Activated CD4-positive, CD25-positive, alpha-beta regulatory T cell treated with anti-CD3 and anti-CD28 coated beads, Interleukin-2, amount 50 U/mL, for 16 hours (primary cell): Measurements from ENCODE around the gene KRT13.

ENCODE experiments used
- DNase-seq: peaks from one replicate; pipeline ENCODE4 v3.0.0-alpha.2; 2020; ENCODE audit warnings: low read depth, low spot score

KRT13 gene

GRCh38 chr17:41519501-41520224 lies 14.3 kb upstream of the KRT13 start:
- DNase-seq, result no peak

GRCh38 chr17:41518789-41519449 lies 13.5 kb upstream of the KRT13 start, which contains the start of gene KRT15:
Gene KRT15 (minus strand): TSS chr17:41518890. CDS start chr17:41518827, 63 bp downstream.
- no peak for DNase-seq

DNA sequence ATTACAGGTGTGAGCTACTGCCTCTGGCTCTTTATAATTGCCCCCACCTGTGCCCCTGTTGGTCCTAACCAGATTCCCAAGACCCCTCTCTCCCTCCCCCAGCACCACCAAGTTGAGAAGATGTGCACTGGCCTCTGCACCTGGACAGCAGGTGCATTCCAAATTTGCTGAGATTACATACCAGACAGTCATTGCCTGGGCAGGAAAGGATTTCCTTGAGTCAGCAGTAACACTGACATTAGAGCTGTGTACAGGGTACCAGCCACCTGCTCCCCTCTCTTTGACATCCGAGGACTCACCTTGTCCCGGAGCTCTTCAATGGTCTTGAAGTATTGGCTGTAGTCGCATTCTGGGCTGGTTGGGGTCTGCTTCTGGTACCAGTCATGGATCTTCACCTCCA lies 12.6 kb upstream of the KRT13 start:
- no peak for DNase-seq

DNA sequence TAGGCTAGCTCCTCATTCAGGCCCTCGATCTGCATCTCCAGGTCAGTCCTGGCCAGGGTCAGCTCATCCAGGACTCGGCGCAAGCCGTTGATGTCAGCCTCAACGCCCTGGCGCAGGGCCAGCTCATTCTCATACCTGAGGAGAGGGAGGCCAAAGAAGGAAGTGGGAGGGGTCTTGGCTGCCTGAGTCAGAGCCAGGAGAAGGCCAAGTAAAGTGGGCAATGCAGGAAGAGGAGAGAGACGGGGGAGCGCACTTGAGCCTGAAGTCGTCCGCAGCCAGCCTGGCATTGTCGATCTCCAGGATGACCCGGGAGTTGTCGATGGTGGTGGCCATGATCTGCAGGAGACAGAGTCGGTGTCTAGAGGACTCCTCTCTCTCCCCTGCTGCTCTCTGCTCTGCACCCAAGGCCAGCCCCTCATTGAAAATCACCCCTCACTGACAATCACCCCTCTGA lies 11.4 kb upstream of the KRT13 start:
- no peak for DNase-seq

DNA sequence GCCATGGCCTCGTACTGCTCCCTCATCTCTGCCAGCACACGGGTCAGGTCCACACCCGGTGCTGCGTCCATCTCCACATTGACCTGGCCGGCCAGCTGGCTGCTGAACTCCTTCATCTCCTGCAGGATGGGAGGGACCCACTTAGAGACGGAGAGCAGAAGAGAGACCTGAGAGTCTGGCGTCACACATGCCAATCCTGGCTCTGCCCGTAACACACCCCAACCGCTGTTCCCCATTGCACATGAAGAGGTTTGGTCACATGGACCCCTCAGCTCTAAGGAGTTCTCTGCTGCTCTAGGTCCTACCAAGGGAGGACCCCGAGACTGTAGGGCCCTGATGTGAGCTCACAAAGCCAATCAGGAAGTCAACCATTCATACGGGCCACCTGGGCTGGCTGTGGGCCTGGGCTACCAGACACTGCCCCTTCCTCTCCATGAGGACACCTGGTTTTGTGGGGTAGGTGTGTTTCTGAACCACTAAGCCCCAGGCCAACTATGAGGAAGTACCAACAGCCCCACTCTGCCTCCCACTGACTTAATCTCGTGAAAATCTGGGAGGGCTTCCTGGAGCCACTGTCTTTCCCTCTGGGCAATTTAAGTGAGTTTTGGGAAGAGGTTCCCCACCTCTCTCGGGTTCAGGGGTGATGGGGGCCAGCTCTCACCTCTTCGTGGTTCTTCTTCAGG lies 10.9 kb upstream of the KRT13 start:
- no peak for DNase-seq

- no peak for DNase-seq
Observed at GRCh38 chr17:41513168-41513547, 7.7 kb upstream of the KRT13 start.

DNA sequence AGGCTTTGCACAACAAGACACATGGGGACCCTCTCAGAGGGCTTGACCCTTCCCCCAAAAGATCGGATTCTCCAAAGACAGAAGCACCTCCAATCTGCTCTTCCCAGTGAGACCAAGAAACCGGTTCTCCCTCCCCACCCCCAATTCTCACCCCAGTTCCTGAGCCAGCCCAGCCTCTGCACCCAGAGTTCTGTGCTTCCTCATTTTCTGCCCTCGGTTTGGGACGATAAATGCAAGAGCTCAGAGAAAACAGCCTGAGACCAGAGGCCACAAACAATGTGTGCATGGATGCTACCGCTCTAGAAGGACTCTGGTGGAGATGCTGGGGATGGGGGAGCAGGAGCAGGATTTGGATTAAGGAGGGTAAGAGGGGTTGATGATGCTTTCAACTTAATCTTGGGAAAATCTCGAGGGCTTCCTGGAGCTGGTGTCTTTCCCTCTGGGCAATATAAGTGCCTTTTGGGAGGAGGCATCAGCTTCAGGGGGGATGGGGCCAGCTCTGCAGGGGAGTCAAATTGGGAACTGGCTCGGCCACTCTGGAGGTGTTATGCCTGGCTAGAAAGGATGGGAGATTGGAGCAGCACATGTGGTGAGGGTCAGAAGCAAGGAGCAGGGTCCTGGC lies 7.2 kb upstream of the KRT13 start:
- no peak for DNase-seq

DNA sequence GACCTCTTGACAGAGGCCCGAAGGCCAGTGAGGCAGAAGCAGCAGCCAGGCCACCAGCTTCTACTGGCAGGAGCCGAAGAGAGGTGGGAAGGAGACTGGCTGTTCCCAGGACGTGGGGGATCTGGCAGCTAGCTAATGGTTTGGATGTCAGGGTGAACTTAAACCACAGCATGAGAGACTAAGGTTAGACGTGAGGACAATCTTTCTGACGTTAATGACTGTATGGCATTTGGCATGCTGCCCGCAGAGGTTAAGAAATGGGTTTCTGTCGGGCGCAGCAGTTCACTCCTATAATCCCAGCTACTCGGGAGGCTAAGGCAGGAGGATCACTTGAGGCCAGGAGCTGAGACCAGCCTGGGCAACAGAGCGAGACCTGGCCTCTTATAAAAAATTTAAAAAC lies 6.3 kb upstream of the KRT13 start:
- no peak for DNase-seq

DNA sequence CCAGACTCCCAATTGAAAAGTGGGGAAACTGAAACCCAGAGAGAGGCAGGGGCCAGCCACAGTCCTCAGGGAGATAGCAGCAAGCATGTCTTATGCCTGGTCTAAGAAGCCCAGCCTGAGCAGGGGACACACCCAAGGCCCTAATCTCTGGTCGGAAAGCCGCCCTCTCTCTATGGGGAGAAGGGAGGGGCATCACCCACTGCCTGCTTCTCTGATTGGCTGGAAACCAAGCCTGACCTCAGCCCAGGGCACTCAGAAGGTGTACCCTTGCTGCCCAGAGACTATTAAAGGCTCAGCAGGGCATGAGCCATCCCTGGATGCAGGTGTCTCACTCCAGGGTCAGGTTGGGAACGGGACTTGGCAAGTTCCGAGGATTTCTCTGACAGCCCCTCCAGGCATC lies 5.7 kb upstream of the KRT13 start:
- DNase-seq, result no peak

DNA sequence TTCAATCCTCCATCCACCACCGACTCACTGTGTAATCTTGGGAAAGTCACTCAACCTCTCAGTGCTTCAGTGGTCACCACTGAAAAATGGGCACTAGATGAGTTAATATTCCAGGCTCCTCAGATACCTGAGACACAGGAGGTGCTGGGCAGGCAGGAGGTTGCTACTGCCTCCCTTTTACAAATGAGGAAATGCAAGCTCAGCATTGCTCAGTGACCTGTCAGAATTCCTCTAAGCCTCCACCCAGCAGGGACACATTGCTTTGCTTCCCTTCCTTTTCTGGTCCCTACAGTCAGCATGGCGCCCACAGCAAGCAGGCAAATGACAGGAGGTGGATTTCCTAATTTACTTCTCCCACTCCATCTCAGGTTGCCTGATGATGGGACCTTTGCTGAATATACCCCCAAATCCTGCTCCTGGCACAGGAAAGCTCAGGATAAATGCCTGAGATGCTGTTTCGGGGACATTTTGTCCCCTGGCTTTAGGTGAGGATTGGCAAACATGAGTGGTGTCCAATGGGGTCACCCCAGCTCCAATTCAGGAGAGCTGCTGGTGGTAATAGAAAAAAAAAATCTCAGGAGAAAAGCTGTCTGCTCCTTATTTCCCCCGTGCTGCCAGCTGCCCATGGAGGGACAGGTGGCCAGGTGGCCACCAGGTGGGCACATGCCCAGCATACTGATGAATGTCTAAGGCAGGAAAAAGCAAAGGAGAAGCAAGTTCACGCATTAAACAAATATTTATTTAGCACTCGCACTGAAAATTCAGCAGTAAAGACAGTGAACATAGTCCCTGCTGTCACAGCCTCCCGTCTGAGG lies 5.0 kb upstream of the KRT13 start:
- no peak for DNase-seq

GRCh38 chr17:41507315-41507880 lies 2.0 kb upstream of the KRT13 start:
- DNase-seq, result no peak

GRCh38 chr17:41505809-41506767 lies 676 bp upstream of the KRT13 start:
- DNase-seq, result no peak

DNA sequence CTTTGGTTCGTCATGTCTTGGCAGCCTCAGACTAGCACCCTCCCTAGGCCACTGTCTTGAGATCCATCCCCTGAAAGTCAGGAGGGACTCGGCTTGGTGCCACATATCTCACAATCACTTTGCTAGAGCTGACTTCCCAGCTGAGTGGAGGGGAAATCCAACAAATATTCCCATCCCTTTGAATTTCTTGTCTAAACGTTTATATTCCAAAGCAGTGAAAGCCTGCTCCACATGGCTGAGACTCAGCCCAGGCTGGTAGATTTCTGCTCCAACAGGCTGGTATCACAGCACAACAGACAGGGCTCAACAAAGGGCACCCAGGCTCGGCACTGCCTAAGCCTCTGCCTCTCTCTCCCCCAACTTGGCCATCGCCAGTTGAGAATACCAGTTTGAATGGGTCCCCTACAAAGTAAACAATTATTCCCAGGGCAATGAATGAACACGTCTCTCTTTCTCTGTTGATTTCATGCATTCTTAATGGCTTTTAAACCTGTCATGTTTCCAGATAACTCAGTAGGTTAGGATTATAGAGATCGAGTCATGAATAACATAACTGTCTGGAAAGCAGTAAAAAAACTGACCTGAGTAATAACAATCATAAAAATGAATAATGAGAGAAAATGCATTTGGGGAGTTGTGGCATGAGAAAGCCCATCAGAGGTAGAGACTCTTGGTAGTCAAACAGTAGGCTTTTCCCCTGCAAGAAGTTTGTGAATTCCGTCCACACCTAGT lies 1.0 kb downstream of the KRT13 start:
- DNase-seq, result no peak

- DNase-seq, result no peak
Observed at GRCh38 chr17:41503202-41503601, 2.2 kb downstream of the KRT13 start.

DNA sequence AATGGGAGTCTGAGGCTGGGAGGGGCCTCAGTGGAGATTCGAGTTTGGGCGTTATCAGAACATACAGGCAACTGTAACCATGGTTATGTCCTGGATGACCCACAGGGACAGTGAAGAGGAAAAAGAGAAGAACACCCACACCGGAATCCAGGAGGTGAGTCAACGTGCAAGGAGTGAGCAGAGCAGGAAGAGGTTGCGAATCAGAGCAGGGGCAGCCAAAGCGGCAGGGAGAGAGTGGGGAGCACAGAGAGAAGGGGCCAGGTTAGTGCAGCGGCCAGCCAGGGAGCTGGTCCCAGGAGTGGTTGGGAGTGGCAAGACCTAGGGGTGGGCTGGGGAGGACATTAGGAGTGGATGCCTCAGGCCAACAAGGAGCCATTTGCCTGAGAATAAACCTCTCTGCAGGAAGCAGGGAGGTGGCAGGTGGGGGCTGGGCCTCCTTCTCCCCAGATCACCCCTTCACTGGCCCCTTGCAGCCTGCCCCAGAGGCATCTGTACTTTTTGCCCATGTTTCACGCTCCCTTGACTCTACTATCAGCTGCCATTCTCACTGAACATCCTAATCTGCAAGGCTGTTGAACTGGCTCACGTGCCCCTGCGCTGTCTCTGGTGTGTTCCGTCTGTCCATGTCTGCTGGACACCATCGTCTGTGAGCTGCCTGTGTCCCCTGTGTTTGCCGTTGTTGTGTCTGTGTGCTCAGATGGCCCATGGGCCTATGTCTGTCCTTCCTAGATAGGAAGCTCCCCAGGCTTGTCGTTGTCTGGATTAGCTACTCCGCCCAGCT lies 5.1 kb downstream of the KRT13 start:
- no peak for DNase-seq

GRCh38 chr17:41499714-41500113 lies 5.7 kb downstream of the KRT13 start:
- DNase-seq, result no peak

DNA sequence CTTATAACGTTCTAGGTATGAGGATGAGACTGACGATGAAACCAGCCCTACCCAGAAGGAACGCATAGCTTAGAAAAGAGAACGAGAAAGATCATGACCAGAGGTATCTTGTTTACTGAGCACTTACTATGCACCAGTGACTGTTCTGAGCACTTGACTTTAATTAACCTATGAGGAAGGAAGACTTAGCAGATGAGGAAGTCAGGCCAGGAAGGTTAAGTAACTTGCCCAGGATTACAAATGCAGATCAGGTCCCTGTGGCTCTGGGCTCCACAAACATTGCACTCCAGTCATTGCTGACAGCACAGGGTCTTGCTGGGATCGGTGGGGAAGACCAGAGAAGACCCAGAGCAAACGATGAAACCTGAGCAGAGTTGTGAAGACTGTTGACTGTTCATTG lies 7.1 kb downstream of the KRT13 start:
- no peak for DNase-seq

- peak; percentile 3 for DNase-seq
Observed at GRCh38 chr17:41496803-41497484, 8.5 kb downstream of the KRT13 start.
